Measurements from ENCODE around the gene CHRNE. TPM values are rescaled to one million over a fixed set of nuclear protein-coding genes. Genes with fewer than 3 reads are reported as not detected.

Gene CHRNE
- polyA plus RNA-seq, 1 donor from 2014 or later: 0.25 TPM

- Histone ChIP-seq H3F3A (ENCODE audit: insufficient read depth, low read length, poor library complexity, severe bottlenecking) (no peaks in the 10 kb centered on the region), H3K9me2 (ENCODE audit: insufficient read depth, low read length) (no peaks in the 10 kb centered on the region), H3K4me2 (ENCODE audit: low read length) (no peak overlapping the region), H3K79me2 (replicated peaks; ENCODE audit: insufficient read depth, low read length) (peaks cover 10% of the 10 kb centered on the region), H2AFZ (ENCODE audit: low read depth, low read length) (no peak overlapping the region), H3K27ac (ENCODE audit: low read length) (no peak overlapping the region), H3K9ac (ENCODE audit: low read length) (no peak overlapping the region), H4K20me1 (ENCODE audit: insufficient read depth) (no peaks in the 10 kb centered on the region), H3K36me3 (ENCODE audit: insufficient read depth, low read length) (no peaks in the 10 kb centered on the region), H3K4me3 (ENCODE audit: low read length) (no peak overlapping the region), H3K27me3 (ENCODE audit: insufficient read depth, low read depth, low read length) (no peaks in the 10 kb centered on the region), H3K9me3 (ENCODE audit: low read length) (no peaks in the 10 kb centered on the region)
- TF ChIP-seq RAD21 (conservative IDR thresholded peaks at IDR 0.05) (no peak), REST (IDR thresholded peaks at IDR 0.05; ENCODE audit: borderline replicate concordance) (no peak), POLR2AphosphoS5 (IDR thresholded peaks at IDR 0.05) (no peak), EP300 (conservative IDR thresholded peaks at IDR 0.05; ENCODE audit: poor library complexity, severe bottlenecking) (no peak), EZH2 (IDR thresholded peaks at IDR 0.05; ENCODE audit: borderline replicate concordance, insufficient read depth, low read length, poor library complexity, severe bottlenecking) (no peak), TAF1 (IDR thresholded peaks at IDR 0.05; ENCODE audit: low read depth) (no peak), SMC3 (conservative IDR thresholded peaks at IDR 0.05; ENCODE audit: poor library complexity) (no peak), MXI1 (conservative IDR thresholded peaks at IDR 0.05; ENCODE audit: poor library complexity, severe bottlenecking) (no peak)
- TF ChIP-seq, protein P1, sequence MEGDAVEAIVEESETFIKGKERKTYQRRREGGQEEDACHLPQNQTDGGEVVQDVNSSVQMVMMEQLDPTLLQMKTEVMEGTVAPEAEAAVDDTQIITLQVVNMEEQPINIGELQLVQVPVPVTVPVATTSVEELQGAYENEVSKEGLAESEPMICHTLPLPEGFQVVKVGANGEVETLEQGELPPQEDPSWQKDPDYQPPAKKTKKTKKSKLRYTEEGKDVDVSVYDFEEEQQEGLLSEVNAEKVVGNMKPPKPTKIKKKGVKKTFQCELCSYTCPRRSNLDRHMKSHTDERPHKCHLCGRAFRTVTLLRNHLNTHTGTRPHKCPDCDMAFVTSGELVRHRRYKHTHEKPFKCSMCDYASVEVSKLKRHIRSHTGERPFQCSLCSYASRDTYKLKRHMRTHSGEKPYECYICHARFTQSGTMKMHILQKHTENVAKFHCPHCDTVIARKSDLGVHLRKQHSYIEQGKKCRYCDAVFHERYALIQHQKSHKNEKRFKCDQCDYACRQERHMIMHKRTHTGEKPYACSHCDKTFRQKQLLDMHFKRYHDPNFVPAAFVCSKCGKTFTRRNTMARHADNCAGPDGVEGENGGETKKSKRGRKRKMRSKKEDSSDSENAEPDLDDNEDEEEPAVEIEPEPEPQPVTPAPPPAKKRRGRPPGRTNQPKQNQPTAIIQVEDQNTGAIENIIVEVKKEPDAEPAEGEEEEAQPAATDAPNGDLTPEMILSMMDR (IDR thresholded peaks at IDR 0.05; ENCODE audit: poor library complexity, severe bottlenecking): no peak
Measured at GRCh38 chr17:4934173-4934979, 31.5 kb upstream of the CHRNE start.

- Histone ChIP-seq H2AFZ (ENCODE audit: low read depth, low read length) (no peak overlapping the region), H3K9ac (ENCODE audit: low read length) (no peak overlapping the region), H3K9me2 (ENCODE audit: insufficient read depth, low read length) (no peaks in the 10 kb centered on the region), H3K9me3 (ENCODE audit: low read length) (no peaks in the 10 kb centered on the region), H3K79me2 (replicated peaks; ENCODE audit: insufficient read depth, low read length) (peaks cover 3% of the 10 kb centered on the region), H3K36me3 (ENCODE audit: insufficient read depth, low read length) (no peaks in the 10 kb centered on the region), H3K27ac (ENCODE audit: low read length) (no peak overlapping the region), H3K4me3 (ENCODE audit: low read length) (no peak overlapping the region), H4K20me1 (ENCODE audit: insufficient read depth) (no peaks in the 10 kb centered on the region), H3K4me2 (ENCODE audit: low read length) (no peak overlapping the region), H3K27me3 (ENCODE audit: insufficient read depth, low read depth, low read length) (no peaks in the 10 kb centered on the region), H3F3A (ENCODE audit: insufficient read depth, low read length, poor library complexity, severe bottlenecking) (no peaks in the 10 kb centered on the region)
- TF ChIP-seq SMC3 (conservative IDR thresholded peaks at IDR 0.05; ENCODE audit: poor library complexity) (no peak), EZH2 (IDR thresholded peaks at IDR 0.05; ENCODE audit: borderline replicate concordance, insufficient read depth, low read length, poor library complexity, severe bottlenecking) (no peak), TAF1 (IDR thresholded peaks at IDR 0.05; ENCODE audit: low read depth) (no peak), MXI1 (conservative IDR thresholded peaks at IDR 0.05; ENCODE audit: poor library complexity, severe bottlenecking) (no peak), RAD21 (conservative IDR thresholded peaks at IDR 0.05) (no peak), POLR2AphosphoS5 (IDR thresholded peaks at IDR 0.05) (no peak), REST (IDR thresholded peaks at IDR 0.05; ENCODE audit: borderline replicate concordance) (no peak), EP300 (conservative IDR thresholded peaks at IDR 0.05; ENCODE audit: poor library complexity, severe bottlenecking) (no peak)
- TF ChIP-seq, protein P1 (IDR thresholded peaks at IDR 0.05; ENCODE audit: poor library complexity, severe bottlenecking): no peak
Measured at GRCh38 chr17:4933646-4934045, 30.7 kb upstream of the CHRNE start.

Measured in neural cell (in vitro differentiated cells).